AG04450 (cell line): ENCODE measurements around the gene PLOD3. TPM values are rescaled to one million over a fixed set of nuclear protein-coding genes. Genes with fewer than 3 reads are reported as not detected.

Experiments
- CTCF ChIA-PET: fragments of 300-600, 350-600 bp; formaldehyde crosslinking; extraction: SDS; loops from one replicate; lab custom pipeline; 2022; ENCODE audit warnings: antibody characterized with exemption, inconsistent platforms; lab: Charles Lee
- POLR2A ChIA-PET: fragments of 350-600 bp; formaldehyde crosslinking; extraction: SDS; loops from one replicate; lab custom pipeline; 2021; ENCODE audit warnings: antibody characterized with exemption, inconsistent platforms; lab: Yijun Ruan, JAX
- DNase-seq: peaks from one replicate; pipeline ENCODE4 v3.0.0-alpha.2; 2011; ENCODE audit warnings: low read depth, low spot score
- H3K27ac ChIP-seq: one replicate; pipeline ENCODE4 v1.5.1; 2012; ENCODE audit warnings: low read depth, low read length, control low read depth
- H3K27me3 ChIP-seq: one replicate; pipeline ENCODE4 v1.6.0; 2012; ENCODE audit warnings: low read length; ENCODE audit not compliant: control insufficient read depth, insufficient read depth
- H3K4me3 ChIP-seq: 2 replicates; pipeline ENCODE4 v1.5.1; 2011; ENCODE audit warnings: mild to moderate bottlenecking, low read depth, low read length, control low read depth
- H3K9me3 ChIP-seq: 2 replicates; pipeline ENCODE4 v1.5.1; 2012; ENCODE audit warnings: low read length; ENCODE audit not compliant: control insufficient read depth, insufficient read depth
- CTCF ChIP-seq: IDR thresholded peaks from 2 replicates; pipeline ENCODE4 v1.5.1; 2011; ENCODE audit warnings: low read depth, low read length, control low read depth, inconsistent platforms
- polyA plus RNA-seq: library from polyadenylated mRNA; depleted of rRNA; stranded (reverse); fragments of >200 nt; gene quantifications from 2 replicates; pipeline ENCODE4 v1.2.3, GENCODE V29; 2011

The PLOD3 gene
- polyA plus RNA-seq, 1 experiment: 60.6 TPM

- TF ChIP-seq CTCF: no peak
- no peak overlapping the region for H3K27ac ChIP-seq
- H3K9me3 ChIP-seq: peaks cover 2% of the 10 kb centered on the region; the same call in 1 of the 2 replicates
- ChIA-PET POLR2A (no interaction called here), CTCF (interaction anchor here (3.7 kb wide), 1 partner anchor 15 kb away, joined by 19 read pairs; no protein-coding TSS in a partner anchor)
- no peak for DNase-seq
- peaks cover 75% of the 10 kb centered on the region for H3K27me3 ChIP-seq
- H3K4me3 ChIP-seq: no peak overlapping the region
These were observed 39.7 kb downstream of the PLOD3 start for GRCh38 chr7:101177644-101178043.

DNA sequence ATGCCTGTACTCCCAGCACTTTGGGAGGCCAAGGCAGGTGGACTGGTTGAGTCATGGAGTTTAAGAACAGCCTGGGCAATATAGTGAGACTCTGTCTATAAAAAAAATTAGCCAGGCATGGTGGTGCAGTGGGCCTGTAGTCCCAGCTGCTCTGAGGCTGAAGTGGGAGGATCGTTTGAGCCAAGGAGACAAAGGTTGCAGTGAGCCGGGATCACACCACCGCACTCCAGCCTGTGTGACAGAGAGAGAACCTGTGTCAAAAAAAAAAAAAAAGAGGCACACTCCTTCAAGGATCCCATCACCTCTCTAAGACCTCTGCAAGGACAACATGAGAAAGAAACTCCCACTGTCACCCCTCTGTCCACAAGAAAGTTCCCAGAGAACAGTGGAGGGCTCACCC is 41.7 kb downstream of the PLOD3 start:
- POLR2A ChIA-PET: no interaction called here
- CTCF ChIA-PET: interaction anchor here (0.7 to 3.7 kb wide), 3 partner anchors 17 to 116 kb away, joined by 3 to 19 read pairs (median 4); no protein-coding TSS in a partner anchor
- no peak overlapping the region for H3K27ac ChIP-seq
- peaks cover 87% of the 10 kb centered on the region for H3K27me3 ChIP-seq
- TF ChIP-seq CTCF: no peak
- no peak overlapping the region for H3K4me3 ChIP-seq
- no peak for DNase-seq
- H3K9me3 ChIP-seq: peaks cover 2% of the 10 kb centered on the region; the same call in 1 of the 2 replicates

GRCh38 chr7:101174322-101174854 is 43.0 kb downstream of the PLOD3 start:
- ChIA-PET CTCF (interaction anchor here (0.6 to 1.9 kb wide), 3 partner anchors 9 to 31 kb away, joined by 3 to 16 read pairs (median 12); partner anchors contain the start of gene VGF), POLR2A (interaction anchor here (0.6 kb wide), 1 partner anchor 31 kb away, joined by 3 read pairs; no protein-coding TSS in a partner anchor)
- Histone ChIP-seq H3K9me3 (peaks cover 2% of the 10 kb centered on the region; the same call in 1 of the 2 replicates), H3K27me3 (peaks cover 83% of the 10 kb centered on the region), H3K27ac (no peak overlapping the region), H3K4me3 (no peak overlapping the region)
- DNase-seq: no peak
- no peak for TF ChIP-seq CTCF

- peak overlapping the region; percentile 31 for H3K27ac ChIP-seq
- TF ChIP-seq CTCF: no peak
- CTCF ChIA-PET: interaction anchor here (0.7 to 1.9 kb wide), 3 partner anchors 18 to 97 kb away, joined by 3 to 16 read pairs (median 12); no protein-coding TSS in a partner anchor
- H3K27me3 ChIP-seq: peaks cover 77% of the 10 kb centered on the region
- peak overlapping the region; percentile 46 for H3K4me3 ChIP-seq
- DNase-seq: no peak
- peaks cover 2% of the 10 kb centered on the region; the same call in 1 of the 2 replicates for H3K9me3 ChIP-seq
- POLR2A ChIA-PET: interaction anchor here (0.9 kb wide), 1 partner anchor 44 kb away, joined by 3 read pairs; the partner anchor contains the start of gene ZNHIT1
These were observed 43.6 kb downstream of the PLOD3 start for GRCh38 chr7:101173752-101174244.
